IMR-90 (cell line): ENCODE results near the gene RIMS3.

Experiments
- BHLHE40 ChIP-seq: fragments of 150-350 bp; IDR thresholded peaks from 2 replicates; pipeline ENCODE4 v1.6.1; 2016; ENCODE audit warnings: mild to moderate bottlenecking, low read depth, low read length
- CEBPB ChIP-seq: IDR thresholded peaks from 2 replicates; pipeline ENCODE4 v1.6.1; 2012; ENCODE audit warnings: low read depth, low read length, improper control_type of control experiment
- CTCF ChIP-seq: conservative IDR thresholded peaks from 2 replicates; pipeline ENCODE4 v1.5.1; 2012; ENCODE audit warnings: mild to moderate bottlenecking, low read depth, low read length, improper control_type of control experiment
- FOS ChIP-seq: fragments of 150-350 bp; IDR thresholded peaks from 2 replicates; pipeline ENCODE4 v1.6.1; 2016; ENCODE audit warnings: low read depth, low read length
- MAFK ChIP-seq: IDR thresholded peaks from 2 replicates; pipeline ENCODE4 v1.6.1; 2012; ENCODE audit warnings: low read depth, low read length, improper control_type of control experiment
- MAZ ChIP-seq: IDR thresholded peaks from 2 replicates; pipeline ENCODE4 v1.6.1; 2012; ENCODE audit warnings: low read depth, mild to moderate bottlenecking, low read length, improper control_type of control experiment, moderate library complexity, borderline replicate concordance
- MXI1 ChIP-seq: IDR thresholded peaks from 2 replicates; pipeline ENCODE4 v1.6.1; 2012; ENCODE audit warnings: low read depth, mild to moderate bottlenecking, low read length, moderate library complexity, borderline replicate concordance
- POLR2A ChIP-seq: IDR thresholded peaks from 2 replicates; pipeline ENCODE4 v1.6.1; 2012; ENCODE audit warnings: mild to moderate bottlenecking, low read depth, low read length
- RCOR1 ChIP-seq: IDR thresholded peaks from 2 replicates; pipeline ENCODE4 v1.6.1; 2012; ENCODE audit warnings: mild to moderate bottlenecking, low read length, improper control_type of control experiment; ENCODE audit not compliant: insufficient replicate concordance
- USF2 ChIP-seq: fragments of 150-350 bp; IDR thresholded peaks from 2 replicates; pipeline ENCODE4 v1.6.1; 2017; ENCODE audit warnings: mild to moderate bottlenecking, antibody characterized with exemption, low read length, low read depth

- no peak for TF ChIP-seq MXI1
- no peak for TF ChIP-seq BHLHE40
- TF ChIP-seq CTCF = no peak
- TF ChIP-seq FOS = no peak
- no peak for TF ChIP-seq MAFK
- no peak for TF ChIP-seq POLR2A
- no peak for TF ChIP-seq USF2
- no peak for TF ChIP-seq MAZ
- no peak for TF ChIP-seq CEBPB
- no peak for TF ChIP-seq RCOR1
Observed at GRCh38 chr1:40689737-40690136, 24.3 kb upstream of the RIMS3 start.
